ENCODE results near the gene WNT9B.
A peak's percentile ranks its signal among the peaks of the same experiment; 100 is the strongest.
"Not testable (repeated sequence)": the region's sequence is repeated elsewhere in the genome, so short reads cannot be mapped to it uniquely, and the experiment has no call there.

WNT9B gene

GRCh38 chr17:46837521-46837920 is 13.9 kb upstream of the WNT9B start:
- Histone ChIP-seq H3K36me3 (ENCODE audit: control insufficient read depth in 1 of 2, insufficient read depth in 2 of 2, low read length in 2 of 2) (no peaks in the 10 kb centered on the region), H3K4me1 (ENCODE audit: control insufficient read depth in 1 of 2, insufficient read depth in 2 of 2, low read length in 2 of 2) (no peaks in the 10 kb centered on the region), H3K9me3 (ENCODE audit: control insufficient read depth in 1 of 2, low read length in 2 of 2) (peaks cover 0 to under 1% of the 10 kb centered on the region in 2 donors), H3K4me3 (ENCODE audit: low read depth in 1 of 2, low read length in 2 of 2) (no peak overlapping the region), H3K27me3 (ENCODE audit: control insufficient read depth in 1 of 2, insufficient read depth in 2 of 2, low read length in 2 of 2) (peaks cover 13 to 17% of the 10 kb centered on the region in 2 donors), H3K9ac (ENCODE audit: low read depth in 1 of 2, low read length in 2 of 2) (no peak overlapping the region), H3K27ac (ENCODE audit: low read depth, low read length) (no peak overlapping the region)

GRCh38 chr17:46839211-46839610 is 12.2 kb upstream of the WNT9B start:
- Histone ChIP-seq H3K27ac (ENCODE audit: low read depth, low read length) (no peak overlapping the region), H3K27me3 (ENCODE audit: control insufficient read depth in 1 of 2, insufficient read depth in 2 of 2, low read length in 2 of 2) (peaks cover 13 to 17% of the 10 kb centered on the region in 2 donors), H3K9me3 (ENCODE audit: control insufficient read depth in 1 of 2, low read length in 2 of 2) (peaks cover 8% of the 10 kb centered on the region in 2 donors), H3K4me3 (ENCODE audit: low read depth in 1 of 2, low read length in 2 of 2) (no peak overlapping the region), H3K4me1 (ENCODE audit: control insufficient read depth in 1 of 2, insufficient read depth in 2 of 2, low read length in 2 of 2) (no peaks in the 10 kb centered on the region), H3K9ac (ENCODE audit: low read depth in 1 of 2, low read length in 2 of 2) (no peak overlapping the region), H3K36me3 (ENCODE audit: control insufficient read depth in 1 of 2, insufficient read depth in 2 of 2, low read length in 2 of 2) (peaks cover 0 to 3% of the 10 kb centered on the region in 2 donors)

GRCh38 chr17:46840596-46840995 is 10.8 kb upstream of the WNT9B start:
- not testable (repeated sequence) for H3K4me3 ChIP-seq (ENCODE audit: low read depth in 1 of 2, low read length in 2 of 2); H3K9ac ChIP-seq (ENCODE audit: low read depth in 1 of 2, low read length in 2 of 2); H3K9me3 ChIP-seq (ENCODE audit: control insufficient read depth in 1 of 2, low read length in 2 of 2); H3K27ac ChIP-seq (ENCODE audit: low read depth, low read length); H3K36me3 ChIP-seq (ENCODE audit: control insufficient read depth in 1 of 2, insufficient read depth in 2 of 2, low read length in 2 of 2); H3K4me1 ChIP-seq (ENCODE audit: control insufficient read depth in 1 of 2, insufficient read depth in 2 of 2, low read length in 2 of 2)
- peaks cover 13 to 17% of the 10 kb centered on the region in 2 donors for H3K27me3 ChIP-seq (ENCODE audit: control insufficient read depth in 1 of 2, insufficient read depth in 2 of 2, low read length in 2 of 2)

GRCh38 chr17:46841561-46842379 is 9.6 kb upstream of the WNT9B start:
- Histone ChIP-seq H3K9ac (ENCODE audit: low read depth in 1 of 2, low read length in 2 of 2) (no peak overlapping the region), H3K27ac (ENCODE audit: low read depth, low read length) (no peak overlapping the region), H3K27me3 (ENCODE audit: control insufficient read depth in 1 of 2, insufficient read depth in 2 of 2, low read length in 2 of 2) (peaks cover 13 to 17% of the 10 kb centered on the region in 2 donors), H3K9me3 (ENCODE audit: control insufficient read depth in 1 of 2, low read length in 2 of 2) (peaks cover 8% of the 10 kb centered on the region in 2 donors), H3K4me1 (ENCODE audit: control insufficient read depth in 1 of 2, insufficient read depth in 2 of 2, low read length in 2 of 2) (no peaks in the 10 kb centered on the region), H3K4me3 (ENCODE audit: low read depth in 1 of 2, low read length in 2 of 2) (no peak overlapping the region), H3K36me3 (ENCODE audit: control insufficient read depth in 1 of 2, insufficient read depth in 2 of 2, low read length in 2 of 2) (peaks cover 0 to 3% of the 10 kb centered on the region in 2 donors)

- no peak overlapping the region for H3K4me3 ChIP-seq (ENCODE audit: low read depth in 1 of 2, low read length in 2 of 2)
- H3K27me3 ChIP-seq (ENCODE audit: control insufficient read depth in 1 of 2, insufficient read depth in 2 of 2, low read length in 2 of 2), result peaks cover 11 to 13% of the 10 kb centered on the region in 2 donors
- no peak overlapping the region for H3K9ac ChIP-seq (ENCODE audit: low read depth in 1 of 2, low read length in 2 of 2)
- peaks cover 0 to 8% of the 10 kb centered on the region in 2 donors for H3K4me1 ChIP-seq (ENCODE audit: control insufficient read depth in 1 of 2, insufficient read depth in 2 of 2, low read length in 2 of 2)
- H3K27ac ChIP-seq (ENCODE audit: low read depth, low read length), result no peak overlapping the region
- H3K36me3 ChIP-seq (ENCODE audit: control insufficient read depth in 1 of 2, insufficient read depth in 2 of 2, low read length in 2 of 2), result peaks cover 0 to 3% of the 10 kb centered on the region in 2 donors
- peaks cover 8% of the 10 kb centered on the region in 2 donors for H3K9me3 ChIP-seq (ENCODE audit: control insufficient read depth in 1 of 2, low read length in 2 of 2)
These were observed 8.5 kb upstream of the WNT9B start for GRCh38 chr17:46842835-46843234.

GRCh38 chr17:46847204-46848191 is 3.9 kb upstream of the WNT9B start:
- peaks cover 0 to 3% of the 10 kb centered on the region in 2 donors for H3K36me3 ChIP-seq (ENCODE audit: control insufficient read depth in 1 of 2, insufficient read depth in 2 of 2, low read length in 2 of 2)
- H3K27me3 ChIP-seq (ENCODE audit: control insufficient read depth in 1 of 2, insufficient read depth in 2 of 2, low read length in 2 of 2), result peaks cover 24% of the 10 kb centered on the region in 2 donors
- no peak overlapping the region for H3K27ac ChIP-seq (ENCODE audit: low read depth, low read length)

GRCh38 chr17:46848534-46848933 is 2.8 kb upstream of the WNT9B start:
- Histone ChIP-seq H3K9ac (ENCODE audit: low read depth in 1 of 2, low read length in 2 of 2) (no peak overlapping the region), H3K27me3 (ENCODE audit: control insufficient read depth in 1 of 2, insufficient read depth in 2 of 2, low read length in 2 of 2) (peaks cover 29 to 31% of the 10 kb centered on the region in 2 donors), H3K27ac (ENCODE audit: low read depth, low read length) (no peak overlapping the region), H3K4me3 (ENCODE audit: low read depth in 1 of 2, low read length in 2 of 2) (no peak overlapping the region), H3K9me3 (ENCODE audit: control insufficient read depth in 1 of 2, low read length in 2 of 2) (peaks cover 0 to under 1% of the 10 kb centered on the region in 2 donors), H3K36me3 (ENCODE audit: control insufficient read depth in 1 of 2, insufficient read depth in 2 of 2, low read length in 2 of 2) (no peaks in the 10 kb centered on the region), H3K4me1 (ENCODE audit: control insufficient read depth in 1 of 2, insufficient read depth in 2 of 2, low read length in 2 of 2) (peaks cover 8 to 23% of the 10 kb centered on the region in 2 donors)

More at GRCh38 chr17:46847204-46848191, 3.9 kb upstream of the WNT9B start:
- Histone ChIP-seq H3K4me3 (ENCODE audit: low read depth in 1 of 2, low read length in 2 of 2) (no peak overlapping the region), H3K9me3 (ENCODE audit: control insufficient read depth in 1 of 2, low read length in 2 of 2) (peaks cover 8% of the 10 kb centered on the region in 2 donors), H3K4me1 (ENCODE audit: control insufficient read depth in 1 of 2, insufficient read depth in 2 of 2, low read length in 2 of 2) (peaks cover 8 to 23% of the 10 kb centered on the region in 2 donors), H3K9ac (ENCODE audit: low read depth in 1 of 2, low read length in 2 of 2) (no peak overlapping the region)

- Histone ChIP-seq H3K27me3 (ENCODE audit: control insufficient read depth in 1 of 2, insufficient read depth in 2 of 2, low read length in 2 of 2) (peaks cover 29 to 38% of the 10 kb centered on the region in 2 donors), H3K36me3 (ENCODE audit: control insufficient read depth in 1 of 2, insufficient read depth in 2 of 2, low read length in 2 of 2) (no peaks in the 10 kb centered on the region), H3K9ac (ENCODE audit: low read depth in 1 of 2, low read length in 2 of 2) (peak overlapping the region in 1 of 2 donors; percentile 59), H3K4me3 (ENCODE audit: low read depth in 1 of 2, low read length in 2 of 2) (peak overlapping the region; percentile 57 to 65), H3K9me3 (ENCODE audit: control insufficient read depth in 1 of 2, low read length in 2 of 2) (no peaks in the 10 kb centered on the region), H3K4me1 (ENCODE audit: control insufficient read depth in 1 of 2, insufficient read depth in 2 of 2, low read length in 2 of 2) (peaks cover 8 to 23% of the 10 kb centered on the region in 2 donors), H3K27ac (ENCODE audit: low read depth, low read length) (no peak overlapping the region)
These were observed 725 bp upstream of the WNT9B start for GRCh38 chr17:46850688-46851028.

GRCh38 chr17:46853896-46854444 is 2.6 kb downstream of the WNT9B start:
- no peak overlapping the region for H3K27ac ChIP-seq (ENCODE audit: low read depth, low read length)
- peaks cover 8 to 14% of the 10 kb centered on the region in 2 donors for H3K4me1 ChIP-seq (ENCODE audit: control insufficient read depth in 1 of 2, insufficient read depth in 2 of 2, low read length in 2 of 2)
- H3K4me3 ChIP-seq (ENCODE audit: low read depth in 1 of 2, low read length in 2 of 2), result no peak overlapping the region
- H3K27me3 ChIP-seq (ENCODE audit: control insufficient read depth in 1 of 2, insufficient read depth in 2 of 2, low read length in 2 of 2), result peaks cover 26 to 32% of the 10 kb centered on the region in 2 donors
- H3K36me3 ChIP-seq (ENCODE audit: control insufficient read depth in 1 of 2, insufficient read depth in 2 of 2, low read length in 2 of 2), result no peaks in the 10 kb centered on the region
- no peak overlapping the region for H3K9ac ChIP-seq (ENCODE audit: low read depth in 1 of 2, low read length in 2 of 2)
- H3K9me3 ChIP-seq (ENCODE audit: control insufficient read depth in 1 of 2, low read length in 2 of 2), result no peaks in the 10 kb centered on the region
